ENCODE results near the gene ADAMTS12. TPM values are rescaled to one million over a fixed set of nuclear protein-coding genes. Genes with fewer than 3 reads are reported as not detected.

Gene ADAMTS12
- polyA plus RNA-seq, 4 donors: 14.6 to 17.2 (median 16.6) TPM

DNA sequence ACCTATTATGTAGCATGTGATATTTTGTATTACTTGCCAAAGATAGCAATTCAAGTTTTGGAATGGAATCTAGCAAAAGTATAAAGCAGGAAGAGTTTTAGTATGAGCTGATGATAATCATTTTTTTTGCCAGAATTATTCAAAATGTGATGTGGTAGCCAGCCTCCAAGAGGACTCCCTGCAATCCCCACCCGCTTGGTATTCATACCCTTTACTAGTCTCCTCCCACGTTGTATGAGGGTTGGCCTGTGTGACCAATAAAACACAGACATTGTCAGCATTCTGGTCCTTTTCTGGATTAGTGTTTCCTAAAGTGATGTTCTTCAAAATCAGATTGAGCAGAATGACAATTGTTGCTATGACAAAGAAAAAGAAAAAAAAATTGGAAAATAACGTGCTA lies 387.2 kb downstream of the ADAMTS12 start:
- DNase-seq (ENCODE audit: low read depth in 4 of 4, low spot score in 2 of 4): no peak

DNA sequence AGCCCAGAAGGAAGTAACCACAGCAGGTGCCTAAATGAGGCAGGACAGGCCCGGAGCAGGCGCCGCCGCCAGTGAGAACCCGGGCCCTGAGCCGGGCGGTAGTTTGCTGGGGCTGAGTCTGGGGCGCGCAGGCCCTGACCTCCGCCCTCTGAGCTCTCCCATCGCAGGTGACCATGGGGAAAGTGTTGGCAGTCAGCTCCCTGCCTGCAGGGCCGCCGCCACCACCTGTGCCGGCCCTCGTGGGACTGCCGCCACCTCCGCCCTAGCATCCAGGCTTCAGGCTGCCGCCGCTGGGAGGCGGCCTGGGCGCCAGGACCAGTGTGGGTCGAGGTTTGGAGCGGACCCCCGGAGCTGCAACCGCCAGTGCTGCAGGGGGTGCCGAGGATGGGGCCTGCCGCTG lies 389.9 kb downstream of the ADAMTS12 start:
- no peak for DNase-seq (ENCODE audit: low read depth in 4 of 4, low spot score in 2 of 4)

DNA sequence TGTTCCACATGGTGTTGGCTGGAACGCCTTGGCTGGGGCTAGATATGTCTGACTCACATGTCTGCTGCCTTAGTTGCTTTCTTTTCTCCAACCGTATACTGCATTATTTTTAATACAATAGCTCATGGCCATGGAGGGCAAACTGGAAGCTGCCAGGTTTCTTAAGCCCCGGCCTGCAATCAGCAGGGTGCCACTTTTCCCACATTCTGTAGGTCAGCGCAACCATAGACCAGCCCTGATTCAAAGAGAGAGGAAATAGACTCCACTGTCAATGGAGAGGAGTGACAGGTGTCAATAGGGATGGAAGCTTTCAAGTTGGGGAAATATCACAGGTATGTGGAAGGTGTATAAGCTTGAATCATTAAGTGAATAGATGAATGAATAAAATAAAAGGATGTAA lies 390.5 kb downstream of the ADAMTS12 start:
- DNase-seq (ENCODE audit: low read depth in 4 of 4, low spot score in 2 of 4): no peak

DNA sequence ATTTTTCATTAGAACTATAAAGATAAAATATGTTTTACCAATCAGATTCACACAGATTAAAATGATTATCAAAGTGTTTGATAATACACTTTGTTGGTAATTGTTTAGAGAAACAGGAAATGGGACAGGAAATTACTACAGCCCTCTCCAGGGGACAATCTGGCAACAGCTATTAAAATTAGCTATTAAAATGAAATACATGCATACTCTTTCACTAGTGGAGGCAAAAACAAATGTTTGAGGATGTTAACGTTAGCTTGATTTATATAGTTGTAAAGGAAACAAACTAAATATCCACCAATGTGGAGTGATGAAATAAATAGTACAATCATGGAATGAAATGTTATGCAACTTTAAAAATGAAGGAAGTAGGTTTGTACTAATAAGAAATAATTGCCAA lies 397.3 kb downstream of the ADAMTS12 start:
- no peak for DNase-seq (ENCODE audit: low read depth in 4 of 4, low spot score in 2 of 4)

- no peak for DNase-seq (ENCODE audit: low read depth in 4 of 4, low spot score in 2 of 4)
Observed at GRCh38 chr5:33491941-33492340, 399.8 kb downstream of the ADAMTS12 start.

GRCh38 chr5:33490071-33490665 lies 401.6 kb downstream of the ADAMTS12 start:
- DNase-seq (ENCODE audit: low read depth in 4 of 4, low spot score in 2 of 4): no peak

GRCh38 chr5:33489481-33490067 lies 402.2 kb downstream of the ADAMTS12 start:
- DNase-seq (ENCODE audit: low read depth in 4 of 4, low spot score in 2 of 4): no peak

GRCh38 chr5:33488558-33489355 lies 403.0 kb downstream of the ADAMTS12 start:
- no peak for DNase-seq (ENCODE audit: low read depth in 4 of 4, low spot score in 2 of 4)

DNA sequence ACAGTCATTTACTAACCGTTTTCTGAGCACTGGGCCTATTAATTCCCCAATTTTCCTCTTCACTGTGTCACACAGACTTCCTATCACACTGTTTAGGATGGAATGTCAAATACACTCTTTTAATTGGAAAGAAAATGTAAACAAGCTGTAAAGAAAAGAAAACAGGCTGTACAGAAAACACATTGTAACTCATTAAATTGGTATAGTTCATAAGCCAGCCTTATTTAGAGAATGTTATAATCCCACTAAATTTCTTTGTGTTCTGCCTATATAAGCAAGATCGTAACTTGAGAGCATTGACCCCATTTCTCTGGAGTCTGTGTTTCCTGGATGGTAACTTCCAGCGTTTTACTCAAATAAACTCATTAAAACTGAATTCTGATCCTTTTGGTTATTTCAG lies 404.6 kb downstream of the ADAMTS12 start:
- no peak for DNase-seq (ENCODE audit: low read depth in 4 of 4, low spot score in 2 of 4)

DNA sequence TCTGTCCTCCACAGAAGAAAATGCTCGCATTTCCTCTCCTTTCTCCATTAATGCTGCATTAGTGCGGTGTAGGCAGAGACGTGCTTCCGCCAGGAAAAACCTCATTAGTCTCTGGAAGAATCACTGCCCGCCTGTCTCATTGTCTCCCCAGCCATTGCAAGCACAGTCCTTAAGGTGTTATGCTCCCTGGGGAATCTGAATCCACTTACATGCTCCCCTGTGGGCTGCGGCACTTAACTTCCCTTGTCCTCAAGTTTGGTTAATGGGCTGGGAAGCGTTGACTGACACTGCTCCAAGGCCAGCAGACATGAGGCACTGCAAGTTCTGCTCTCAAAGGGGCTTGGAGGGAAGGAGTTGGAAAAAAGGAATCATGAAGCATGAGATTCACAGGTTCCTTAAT lies 409.5 kb downstream of the ADAMTS12 start:
- no peak for DNase-seq (ENCODE audit: low read depth in 4 of 4, low spot score in 2 of 4)

- DNase-seq (ENCODE audit: low read depth in 4 of 4, low spot score in 2 of 4): no peak
Observed at GRCh38 chr5:33480876-33481275, 410.9 kb downstream of the ADAMTS12 start.

DNA sequence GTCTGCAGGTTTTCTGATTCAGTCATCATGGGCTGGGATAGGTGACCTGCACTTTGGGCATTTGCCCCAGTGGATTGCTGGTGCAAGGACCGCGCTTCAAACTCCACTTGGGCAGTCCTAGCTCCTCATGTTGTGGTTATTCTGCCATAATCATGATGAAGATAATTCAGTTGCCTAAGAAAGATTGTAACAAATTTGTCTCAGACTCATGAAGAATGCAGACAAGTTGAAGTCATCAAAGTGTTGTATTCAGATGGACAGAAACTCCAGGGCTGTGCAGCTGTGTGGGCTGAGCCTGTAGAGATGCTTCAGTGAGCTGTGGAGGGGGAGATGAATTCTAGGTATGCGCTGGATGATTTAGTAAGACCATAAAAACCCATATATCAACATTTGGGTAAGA lies 412.5 kb downstream of the ADAMTS12 start:
- DNase-seq (ENCODE audit: low read depth in 4 of 4, low spot score in 2 of 4): no peak

DNA sequence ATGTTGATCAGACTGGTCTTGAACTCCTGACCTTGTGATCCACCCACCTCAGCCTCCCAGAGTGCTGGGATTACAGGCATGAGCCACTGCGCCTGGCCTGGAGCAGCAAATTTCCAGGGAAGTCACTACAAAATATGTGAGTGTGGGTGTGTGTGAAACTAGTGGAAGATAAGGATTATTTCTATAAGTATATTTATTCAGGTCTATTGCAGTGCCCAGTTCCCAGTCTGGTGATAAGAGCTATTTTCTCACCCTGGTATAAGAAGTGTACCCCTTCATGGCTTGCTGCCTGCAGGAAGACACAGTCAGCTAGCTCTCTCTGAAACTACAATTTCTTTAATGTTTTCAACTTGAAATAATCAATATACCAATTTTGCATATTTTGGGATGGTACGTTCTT lies 414.0 kb downstream of the ADAMTS12 start:
- no peak for DNase-seq (ENCODE audit: low read depth in 4 of 4, low spot score in 2 of 4)

GRCh38 chr5:33476992-33477391 lies 414.8 kb downstream of the ADAMTS12 start:
- no peak for DNase-seq (ENCODE audit: low read depth in 4 of 4, low spot score in 2 of 4)

- DNase-seq (ENCODE audit: low read depth in 4 of 4, low spot score in 2 of 4): no peak
Observed at GRCh38 chr5:33475706-33476105, 416.1 kb downstream of the ADAMTS12 start.

DNA sequence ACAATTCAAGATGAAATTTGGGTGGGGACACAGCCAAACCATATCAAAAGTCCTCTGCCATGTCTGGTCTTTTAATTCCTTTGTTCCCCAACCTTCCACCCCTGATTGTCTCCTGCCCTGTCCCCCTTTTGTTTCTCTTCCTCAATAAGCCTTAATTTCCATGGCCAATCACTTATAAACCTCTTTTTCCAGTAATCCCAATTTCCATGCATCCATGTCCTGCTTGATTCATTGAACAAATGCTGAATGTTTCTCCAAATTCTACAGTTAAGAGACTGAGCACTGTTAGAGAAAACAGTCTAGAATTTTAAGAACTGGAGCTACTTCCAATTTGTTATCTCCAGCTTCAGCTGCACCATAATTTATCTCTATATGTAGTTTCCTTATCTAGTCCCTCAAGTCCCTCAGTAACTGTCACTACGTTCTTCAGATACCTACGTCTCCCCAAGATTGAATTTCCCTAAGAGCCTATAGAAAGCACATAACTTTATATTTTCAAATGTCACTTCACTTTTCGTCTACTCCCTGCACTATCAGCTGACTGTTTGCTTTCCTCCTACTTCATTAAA lies 416.8 kb downstream of the ADAMTS12 start:
- no peak for DNase-seq (ENCODE audit: low read depth in 4 of 4, low spot score in 2 of 4)

- no peak for DNase-seq (ENCODE audit: low read depth in 4 of 4, low spot score in 2 of 4)
Observed at GRCh38 chr5:33474004-33474403, 417.8 kb downstream of the ADAMTS12 start.

Other genes starting within 250 kb of the ADAMTS12 start
- under 1 TPM in 3 of 4 donors, not detected in 1; 0.10 to 0.27 (median 0.21) TPM for gene RXFP3, start 44.4 kb upstream of the ADAMTS12 start, polyA plus RNA-seq (ENCODE audit: insufficient read length in 4 of 4)
- gene SLC45A2, start 92.7 kb upstream of the ADAMTS12 start, polyA plus RNA-seq (ENCODE audit: insufficient read length in 4 of 4): under 1 TPM; 0.16 to 0.96 (median 0.60) TPM
- 10 to 100 TPM; 82.4 to 84.2 (median 83.2) TPM for gene AMACR, start 116.1 kb upstream of the ADAMTS12 start, polyA plus RNA-seq (ENCODE audit: insufficient read length in 4 of 4)
- 10 to 100 TPM; 46.4 to 73.6 (median 55.9) TPM for gene C1QTNF3, start 151.2 kb upstream of the ADAMTS12 start, polyA plus RNA-seq (ENCODE audit: insufficient read length in 4 of 4)

Data from left renal cortex interstitium (tissue), 4 donors.